Spleen (tissue), 7 donors: ENCODE data around the gene PTTG2.

Experiments
- POLR2AphosphoS5 ChIP-seq, 3 donors: sonication (generic); formaldehyde crosslinking; IDR thresholded peaks; one replicate each; pipeline ENCODE4 v1.5.1; 2017; ENCODE audit warnings: antibody characterized with exemption in 3 of 3
- TF ChIP-seq, protein P1 (sequence below), 11 experiments: fragments of 200-600 bp in 7 of 11; fragments of 450-650 bp in 4 of 11; sonication (generic) in 4 of 11; IDR thresholded peaks in 8 of 11; conservative IDR thresholded peaks in 3 of 11; 1 replicate in 7 of 11; 2 replicates in 4 of 11; pipeline versions ENCODE4 v1.4.0 to v1.8.0; 2016 to 2021; ENCODE audit warnings: antibody characterized with exemption in 11 of 11, inconsistent platforms in 4 of 11, mild to moderate bottlenecking in 1 of 11
- donor health status: DM: no; HTN: no; CAD: no; lungs with moderate emphysema.
- donor health status: DM: no; HTN: no; CAD: no.
- donor health status: DM: no; HTN: no; CAD: no.

GRCh38 chr4:37967736-37968135, 7.5 kb downstream of the PTTG2 start:
- TF ChIP-seq, protein P1, sequence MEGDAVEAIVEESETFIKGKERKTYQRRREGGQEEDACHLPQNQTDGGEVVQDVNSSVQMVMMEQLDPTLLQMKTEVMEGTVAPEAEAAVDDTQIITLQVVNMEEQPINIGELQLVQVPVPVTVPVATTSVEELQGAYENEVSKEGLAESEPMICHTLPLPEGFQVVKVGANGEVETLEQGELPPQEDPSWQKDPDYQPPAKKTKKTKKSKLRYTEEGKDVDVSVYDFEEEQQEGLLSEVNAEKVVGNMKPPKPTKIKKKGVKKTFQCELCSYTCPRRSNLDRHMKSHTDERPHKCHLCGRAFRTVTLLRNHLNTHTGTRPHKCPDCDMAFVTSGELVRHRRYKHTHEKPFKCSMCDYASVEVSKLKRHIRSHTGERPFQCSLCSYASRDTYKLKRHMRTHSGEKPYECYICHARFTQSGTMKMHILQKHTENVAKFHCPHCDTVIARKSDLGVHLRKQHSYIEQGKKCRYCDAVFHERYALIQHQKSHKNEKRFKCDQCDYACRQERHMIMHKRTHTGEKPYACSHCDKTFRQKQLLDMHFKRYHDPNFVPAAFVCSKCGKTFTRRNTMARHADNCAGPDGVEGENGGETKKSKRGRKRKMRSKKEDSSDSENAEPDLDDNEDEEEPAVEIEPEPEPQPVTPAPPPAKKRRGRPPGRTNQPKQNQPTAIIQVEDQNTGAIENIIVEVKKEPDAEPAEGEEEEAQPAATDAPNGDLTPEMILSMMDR (IDR thresholded peaks at IDR 0.05 in 8 of 11, conservative IDR thresholded peaks at IDR 0.05 in 3 of 11) = no peak
- no peak for TF ChIP-seq POLR2AphosphoS5 (IDR thresholded peaks at IDR 0.05)
